OCI-LY3 (cell line): ENCODE data around the gene LAYN.

ENCODE experiments used
- CTCF ChIP-seq: fragments of 200-600, 300-600 bp; sonication (generic); IDR thresholded peaks from 2 replicates; pipeline ENCODE4 v1.5.1; 2014; ENCODE audit warnings: antibody characterized with exemption, low read length, low read depth
- EZH2phosphoT487 ChIP-seq: fragments of 200-600 bp; shearing (Covaris generic); IDR thresholded peaks from 2 replicates; pipeline ENCODE4 v1.6.1; 2018; ENCODE audit warnings: antibody characterized with exemption, mixed run types, low read depth

- TF ChIP-seq CTCF = no peak
- no peak for TF ChIP-seq EZH2phosphoT487
Observed at GRCh38 chr11:111592491-111592890, 52.0 kb downstream of the LAYN start.
